DOHH2 (cell line): Measurements from ENCODE around the gene MRPL12.

ENCODE experiments used
- H3F3A ChIP-seq: fragments of 200-600 bp; sonication (generic), shearing (Covaris generic); 2 replicates; pipeline ENCODE4 v1.6.0; 2016; ENCODE audit warnings: antibody characterized with exemption, mild to moderate bottlenecking; ENCODE audit not compliant: control insufficient read depth, insufficient read depth
- H3K27ac ChIP-seq: fragments of 200-600 bp; sonication (generic); 2 replicates; pipeline ENCODE4 v1.5.1; 2014; ENCODE audit warnings: low read depth, mild to moderate bottlenecking, low read length, moderate library complexity
- H3K27me3 ChIP-seq: fragments of 200-600 bp; sonication (generic); 2 replicates; pipeline ENCODE4 v1.6.1; 2014; ENCODE audit warnings: mild to moderate bottlenecking, low read length, mixed read lengths; ENCODE audit not compliant: control insufficient read depth
- H3K36me3 ChIP-seq: fragments of 200-600 bp; sonication (generic); 2 replicates; pipeline ENCODE4 v1.6.1; 2014; ENCODE audit warnings: mild to moderate bottlenecking, low read length, moderate library complexity, mixed read lengths; ENCODE audit not compliant: control insufficient read depth
- H3K4me1 ChIP-seq: fragments of 200-600 bp; sonication (generic); 2 replicates; pipeline ENCODE4 v1.6.1; 2014; ENCODE audit warnings: mild to moderate bottlenecking, low read length, mixed read lengths; ENCODE audit not compliant: control insufficient read depth
- H3K4me2 ChIP-seq: fragments of 200-600 bp; sonication (generic); 2 replicates; pipeline ENCODE4 v1.6.0; 2014; ENCODE audit warnings: mild to moderate bottlenecking, low read length, moderate library complexity
- H3K4me3 ChIP-seq: fragments of 200-600 bp; sonication (generic); 2 replicates; pipeline ENCODE4 v1.5.1; 2014; ENCODE audit warnings: mild to moderate bottlenecking, low read length, mixed read lengths
- H3K79me2 ChIP-seq: fragments of 200-600 bp; sonication (generic); 2 replicates; pipeline ENCODE4 v1.6.1; 2014; ENCODE audit warnings: mild to moderate bottlenecking, low read length, mixed read lengths; ENCODE audit not compliant: control insufficient read depth
- H3K9me2 ChIP-seq: fragments of 200-600 bp; sonication (generic); replicated peaks from 2 replicates; pipeline ENCODE4 v1.6.1; 2014; ENCODE audit warnings: mild to moderate bottlenecking, low read length, mixed read lengths; ENCODE audit not compliant: control insufficient read depth
- H3K9me3 ChIP-seq: fragments of 200-600 bp; sonication (generic); 2 replicates; pipeline ENCODE4 v1.6.1; 2014; ENCODE audit warnings: antibody characterized with exemption, low read length, mixed read lengths; ENCODE audit not compliant: control insufficient read depth, insufficient read depth
- H4K20me1 ChIP-seq: fragments of 200-600 bp; sonication (generic); 2 replicates; pipeline ENCODE4 v1.6.0; 2014; ENCODE audit warnings: low read depth, mild to moderate bottlenecking, antibody characterized with exemption, low read length, moderate library complexity; ENCODE audit not compliant: control insufficient read depth, insufficient read depth
- CTCF ChIP-seq: fragments of 200-600 bp; sonication (generic); IDR thresholded peaks from one replicate; pipeline ENCODE4 v1.5.1; 2014; ENCODE audit warnings: antibody characterized with exemption, mild to moderate bottlenecking, low read depth, low read length; ENCODE audit not compliant: poor library complexity, severe bottlenecking
- EZH2phosphoT487 ChIP-seq: fragments of 200-600 bp; sonication (generic); IDR thresholded peaks from 2 replicates; pipeline ENCODE4 v1.6.1; 2017; ENCODE audit warnings: borderline replicate concordance, mild to moderate bottlenecking, antibody characterized with exemption, low read length, moderate library complexity, mixed read lengths

MRPL12 gene

GRCh38 chr17:81734405-81735263 is 31.5 kb downstream of the MRPL12 start:
- H3F3A ChIP-seq: no peaks in the 10 kb centered on the region
- H3K27ac ChIP-seq: no peak overlapping the region
- H3K79me2 ChIP-seq: no peaks in the 10 kb centered on the region
- no peaks in the 10 kb centered on the region for H3K4me1 ChIP-seq
- H3K4me3 ChIP-seq: no peak overlapping the region
- no peaks in the 10 kb centered on the region for H3K9me3 ChIP-seq
- no peak overlapping the region for H3K4me2 ChIP-seq
- TF ChIP-seq EZH2phosphoT487 (no peak), CTCF (no peak)
- H4K20me1 ChIP-seq: no peaks in the 10 kb centered on the region
- no peaks in the 10 kb centered on the region for H3K36me3 ChIP-seq
- no peaks in the 10 kb centered on the region for H3K9me2 ChIP-seq
- peaks cover 10% of the 10 kb centered on the region for H3K27me3 ChIP-seq

- H3K4me3 ChIP-seq: no peak overlapping the region
- H3K36me3 ChIP-seq: no peaks in the 10 kb centered on the region
- no peaks in the 10 kb centered on the region for H3K9me3 ChIP-seq
- no peak for TF ChIP-seq EZH2phosphoT487
- no peak for TF ChIP-seq CTCF
- H4K20me1 ChIP-seq: no peaks in the 10 kb centered on the region
- peaks cover 10% of the 10 kb centered on the region for H3K27me3 ChIP-seq
- H3K79me2 ChIP-seq: no peaks in the 10 kb centered on the region
- H3K4me2 ChIP-seq: no peak overlapping the region
- no peaks in the 10 kb centered on the region for H3F3A ChIP-seq
- no peaks in the 10 kb centered on the region for H3K9me2 ChIP-seq
- H3K4me1 ChIP-seq: no peaks in the 10 kb centered on the region
- H3K27ac ChIP-seq: no peak overlapping the region
Measured at GRCh38 chr17:81735264-81736102, 32.3 kb downstream of the MRPL12 start.

GRCh38 chr17:81737947-81738800 is 35.0 kb downstream of the MRPL12 start:
- no peak for TF ChIP-seq EZH2phosphoT487
- no peak for TF ChIP-seq CTCF
- no peaks in the 10 kb centered on the region for H3K9me3 ChIP-seq
- H3K27ac ChIP-seq: no peak overlapping the region

More at GRCh38 chr17:81737947-81738800, 35.0 kb downstream of the MRPL12 start:
- Histone ChIP-seq H3K4me1 (no peaks in the 10 kb centered on the region), H3F3A (no peaks in the 10 kb centered on the region), H3K9me2 (no peaks in the 10 kb centered on the region), H3K36me3 (no peaks in the 10 kb centered on the region), H3K79me2 (no peaks in the 10 kb centered on the region), H3K4me3 (no peak overlapping the region), H3K27me3 (peaks cover 7% of the 10 kb centered on the region), H4K20me1 (no peaks in the 10 kb centered on the region), H3K4me2 (no peak overlapping the region)
